ENCODE results near the gene C1orf210.

The C1orf210 gene

GRCh38 chr1:43246466-43247213 is 38.7 kb downstream of the C1orf210 start:
- no peak for DNase-seq

GRCh38 chr1:43243299-43243698 is 42.1 kb downstream of the C1orf210 start:
- no peak for DNase-seq

GRCh38 chr1:43241413-43241836 is 44.0 kb downstream of the C1orf210 start:
- DNase-seq, result no peak

- no peak for DNase-seq
Measured at GRCh38 chr1:43239484-43239883, 45.9 kb downstream of the C1orf210 start.

- no peak for DNase-seq
Measured at GRCh38 chr1:43238991-43239469, 46.4 kb downstream of the C1orf210 start.

GRCh38 chr1:43238085-43238484 is 47.3 kb downstream of the C1orf210 start:
- DNase-seq, result no peak

- DNase-seq, result no peak
Measured at GRCh38 chr1:43237121-43237520, 48.3 kb downstream of the C1orf210 start.

GRCh38 chr1:43235451-43236121 is 49.8 kb downstream of the C1orf210 start:
- DNase-seq, result no peak

GRCh38 chr1:43235040-43235439 is 50.3 kb downstream of the C1orf210 start:
- DNase-seq, result no peak

- no peak for DNase-seq
Measured at GRCh38 chr1:43234267-43234666, 51.1 kb downstream of the C1orf210 start.

GRCh38 chr1:43233631-43234030 is 51.8 kb downstream of the C1orf210 start:
- no peak for DNase-seq

- DNase-seq, result no peak
Measured at GRCh38 chr1:43232482-43232881, 52.9 kb downstream of the C1orf210 start.

- no peak for DNase-seq
Measured at GRCh38 chr1:43232074-43232473, 53.3 kb downstream of the C1orf210 start.

Measured in effector CD4-positive, alpha-beta T cell (primary cell).